Astrocyte (in vitro differentiated cells and primary cell): ENCODE results near the gene RPL28.

Source experiments
- CTCF ChIP-seq: IDR thresholded peaks from 2 replicates; pipeline ENCODE4 v1.5.1; 2011; ENCODE audit warnings: low read depth, mild to moderate bottlenecking, inconsistent platforms, low read length, moderate library complexity; ENCODE audit not compliant: insufficient read depth
- EZH2 ChIP-seq: IDR thresholded peaks from 2 replicates; pipeline ENCODE4 v1.6.1; 2012; ENCODE audit warnings: mild to moderate bottlenecking, low read length, inconsistent platforms; ENCODE audit not compliant: insufficient read depth

GRCh38 chr19:55402509-55402908, 16.8 kb downstream of the RPL28 start:
- TF ChIP-seq CTCF (no peak), EZH2 (no peak)
